Measurements from ENCODE around the gene REN. TPM values are rescaled to one million over a fixed set of nuclear protein-coding genes. Genes with fewer than 3 reads are reported as not detected.

The REN gene
- total and polyA plus RNA-seq, 9 of the 15 experiments (the other 6 are each of a cell fraction or from before 2014, with no cell fraction given): 1.7 to 9.9 (median 3.1) TPM

- no peak for TF ChIP-seq MGA (IDR thresholded peaks at IDR 0.05)
Measured at GRCh38 chr1:204107892-204108291, 58.2 kb downstream of the REN start (continued).

Measured in K562 (cell line).